CD8-positive, alpha-beta memory T cell (primary cell): ENCODE results near the gene KIF16B. TPM values are rescaled to one million over a fixed set of nuclear protein-coding genes. Genes with fewer than 3 reads are reported as not detected.

Source experiments
- CTCF ChIA-PET: fragments of 350-600 bp; sonication (Branson Sonifier 250); formaldehyde crosslinking; loops from one replicate; lab custom pipeline; 2021; ENCODE audit warnings: antibody characterized with exemption; lab: Charles Lee
- POLR2A ChIA-PET: fragments of 350-600 bp; sonication (Branson Sonifier 250); formaldehyde crosslinking; loops from one replicate; lab custom pipeline; 2021; ENCODE audit warnings: antibody characterized with exemption; lab: Charles Lee
- DNase-seq, 5 donors: peaks; one replicate each; pipeline versions ENCODE4 v3.0.0 to v3.0.0-alpha.2; 2020 to 2022; ENCODE audit warnings: mixed read lengths in 1 of 5
- H3K27ac ChIP-seq: one replicate; pipeline ENCODE4 v1.7.0; 2013; ENCODE audit warnings: low read depth, mild to moderate bottlenecking, low read length, moderate library complexity
- H3K27me3 ChIP-seq: 2 replicates; pipeline ENCODE4 v1.7.0; 2013; ENCODE audit warnings: low read length, mild to moderate bottlenecking; ENCODE audit not compliant: insufficient read depth, poor library complexity, severe bottlenecking
- H3K36me3 ChIP-seq: 2 replicates; pipeline ENCODE4 v1.7.0; 2013; ENCODE audit warnings: mild to moderate bottlenecking, low read length, moderate library complexity; ENCODE audit not compliant: insufficient read depth
- H3K4me1 ChIP-seq: 2 replicates; pipeline ENCODE4 v1.7.0; 2013; ENCODE audit warnings: mild to moderate bottlenecking, low read length, moderate library complexity; ENCODE audit not compliant: insufficient read depth
- H3K4me3 ChIP-seq: 2 replicates; pipeline ENCODE4 v1.7.0; 2013; ENCODE audit warnings: mild to moderate bottlenecking, low read length
- H3K9me3 ChIP-seq: 2 replicates; pipeline ENCODE4 v1.7.0; 2013; ENCODE audit warnings: mild to moderate bottlenecking, low read length
- H3K27ac Mint-ChIP-seq, 8 donors: one replicate each; pipeline ENCODE4 v1.8.0; 2020 to 2021; ENCODE audit warnings: mixed read lengths in 8 of 8, mild to moderate bottlenecking in 6 of 8, inconsistent platforms in 3 of 8, moderate library complexity in 3 of 8
- H3K27me3 Mint-ChIP-seq, 2 donors: one replicate each; pipeline ENCODE4 v1.8.0; 2020 to 2021; ENCODE audit warnings: mixed read lengths in 2 of 2, mild to moderate bottlenecking in 1 of 2, moderate library complexity in 1 of 2
- H3K36me3 Mint-ChIP-seq, 3 donors: one replicate each; pipeline ENCODE4 v1.8.0; 2020 to 2021; ENCODE audit warnings: mixed read lengths in 3 of 3, inconsistent platforms in 1 of 3, mild to moderate bottlenecking in 1 of 3
- H3K4me1 Mint-ChIP-seq, 3 donors: one replicate each; pipeline ENCODE4 v1.8.0; 2020 to 2021; ENCODE audit warnings: mixed read lengths in 3 of 3, inconsistent platforms in 1 of 3, mild to moderate bottlenecking in 1 of 3
- H3K4me3 Mint-ChIP-seq, 7 donors: one replicate each; pipeline ENCODE4 v1.8.0; 2020 to 2021; ENCODE audit warnings: mixed read lengths in 7 of 7, mild to moderate bottlenecking in 6 of 7, moderate library complexity in 4 of 7, inconsistent platforms in 2 of 7
- H3K9me3 Mint-ChIP-seq, 5 donors: one replicate each; pipeline ENCODE4 v1.8.0; 2020 to 2022; ENCODE audit warnings: mixed read lengths in 5 of 5, mild to moderate bottlenecking in 3 of 5, moderate library complexity in 2 of 5, inconsistent platforms in 1 of 5
- polyA plus RNA-seq: library from polyadenylated mRNA; unstranded; fragments of 300-500 nt; fragmentation: Illumina TruSeq; gene quantifications from one replicate; pipeline ENCODE4 v1.2.3, GENCODE V29; 2021
- total RNA-seq, 2 experiments: library from RNA; stranded (reverse); gene quantifications; one replicate each; pipeline ENCODE4 v1.2.3, GENCODE V29; 2021

KIF16B gene
- total and polyA plus RNA-seq, 3 experiments from 2014 or later: 3.2 to 6.0 (median 3.4) TPM

GRCh38 chr20:16258766-16259165 is 314.5 kb downstream of the KIF16B start:
- no peaks in the 10 kb centered on the region for H3K27me3 ChIP-seq
- Mint-ChIP-seq H3K4me1 (no peaks in the 10 kb centered on the region), H3K27ac (no peak overlapping the region), H3K27me3 (peaks cover 0 to 1% of the 10 kb centered on the region in 2 donors), H3K4me3 (no peak overlapping the region), H3K36me3 (peaks cover 0 to 3% (median 0%) of the 10 kb centered on the region in 3 donors), H3K9me3 (peaks cover 0 to 12% (median 3%) of the 10 kb centered on the region in 5 donors)
- H3K4me3 ChIP-seq: no peak overlapping the region
- no peaks in the 10 kb centered on the region for H3K4me1 ChIP-seq
- H3K27ac ChIP-seq: no peak overlapping the region
- CTCF ChIA-PET: no interaction called here
- no peak for DNase-seq
- POLR2A ChIA-PET: no interaction called here
- no peaks in the 10 kb centered on the region for H3K36me3 ChIP-seq
- no peaks in the 10 kb centered on the region for H3K9me3 ChIP-seq

GRCh38 chr20:16257813-16258430 is 315.3 kb downstream of the KIF16B start:
- Mint-ChIP-seq H3K27ac (no peak overlapping the region), H3K9me3 (peaks cover 0 to 9% (median 4%) of the 10 kb centered on the region in 5 donors), H3K4me1 (no peaks in the 10 kb centered on the region), H3K4me3 (no peak overlapping the region), H3K27me3 (peaks cover 0 to 1% of the 10 kb centered on the region in 2 donors), H3K36me3 (peaks cover 0 to 3% (median 0%) of the 10 kb centered on the region in 3 donors)
- no peaks in the 10 kb centered on the region for H3K36me3 ChIP-seq
- H3K9me3 ChIP-seq: no peaks in the 10 kb centered on the region
- H3K4me3 ChIP-seq: no peak overlapping the region
- CTCF ChIA-PET: no interaction called here
- DNase-seq: no peak
- POLR2A ChIA-PET: no interaction called here
- no peaks in the 10 kb centered on the region for H3K4me1 ChIP-seq
- no peak overlapping the region for H3K27ac ChIP-seq
- no peaks in the 10 kb centered on the region for H3K27me3 ChIP-seq

- H3K4me1 ChIP-seq: no peaks in the 10 kb centered on the region
- DNase-seq: no peak
- H3K4me3 Mint-ChIP-seq: no peak overlapping the region
- no peaks in the 10 kb centered on the region for H3K27me3 ChIP-seq
- no peak overlapping the region for H3K4me3 ChIP-seq
- POLR2A ChIA-PET: no interaction called here
- no peaks in the 10 kb centered on the region for H3K9me3 ChIP-seq
- no peaks in the 10 kb centered on the region for H3K4me1 Mint-ChIP-seq
- H3K27ac ChIP-seq: no peak overlapping the region
- peaks cover 0 to 3% (median 0%) of the 10 kb centered on the region in 3 donors for H3K36me3 Mint-ChIP-seq
- H3K27me3 Mint-ChIP-seq: peaks cover 0 to 3% of the 10 kb centered on the region in 2 donors
- H3K9me3 Mint-ChIP-seq: peaks cover 0 to 9% (median 6%) of the 10 kb centered on the region in 5 donors
- no peak overlapping the region for H3K27ac Mint-ChIP-seq
- no peaks in the 10 kb centered on the region for H3K36me3 ChIP-seq
- CTCF ChIA-PET: no interaction called here
Observed at GRCh38 chr20:16257021-16257420, 316.2 kb downstream of the KIF16B start.

- H3K4me1 ChIP-seq: no peaks in the 10 kb centered on the region
- no peak overlapping the region for H3K27ac Mint-ChIP-seq
- POLR2A ChIA-PET: no interaction called here
- no peaks in the 10 kb centered on the region for H3K27me3 ChIP-seq
- no peaks in the 10 kb centered on the region for H3K27me3 Mint-ChIP-seq
- no peak for DNase-seq
- no peak overlapping the region for H3K27ac ChIP-seq
- no peaks in the 10 kb centered on the region for H3K4me1 Mint-ChIP-seq
- no peaks in the 10 kb centered on the region for H3K9me3 ChIP-seq
- no peak overlapping the region for H3K4me3 Mint-ChIP-seq
- peaks cover 0 to 8% (median 4%) of the 10 kb centered on the region in 5 donors for H3K9me3 Mint-ChIP-seq
- H3K36me3 Mint-ChIP-seq: no peaks in the 10 kb centered on the region
- H3K36me3 ChIP-seq: no peaks in the 10 kb centered on the region
- CTCF ChIA-PET: no interaction called here
- no peak overlapping the region for H3K4me3 ChIP-seq
Observed at GRCh38 chr20:16246870-16247269, 326.4 kb downstream of the KIF16B start.

GRCh38 chr20:16246291-16246690 is 327.0 kb downstream of the KIF16B start:
- no peak overlapping the region for H3K27ac ChIP-seq
- CTCF ChIA-PET: no interaction called here
- no peaks in the 10 kb centered on the region for H3K36me3 Mint-ChIP-seq

GRCh38 chr20:16245879-16246278 is 327.4 kb downstream of the KIF16B start:
- POLR2A ChIA-PET: no interaction called here
- CTCF ChIA-PET: no interaction called here

More at GRCh38 chr20:16246291-16246690, 327.0 kb downstream of the KIF16B start:
- Mint-ChIP-seq H3K9me3 (peaks cover 0 to 8% (median 4%) of the 10 kb centered on the region in 5 donors), H3K27me3 (no peaks in the 10 kb centered on the region), H3K4me3 (no peak overlapping the region), H3K4me1 (no peaks in the 10 kb centered on the region), H3K27ac (no peak overlapping the region)
- Histone ChIP-seq H3K36me3 (no peaks in the 10 kb centered on the region), H3K9me3 (no peaks in the 10 kb centered on the region), H3K4me3 (no peak overlapping the region), H3K4me1 (no peaks in the 10 kb centered on the region), H3K27me3 (no peaks in the 10 kb centered on the region)
- no peak for DNase-seq
- POLR2A ChIA-PET: no interaction called here

GRCh38 chr20:16244892-16245291 is 328.4 kb downstream of the KIF16B start:
- Histone ChIP-seq H3K27ac (no peak overlapping the region), H3K9me3 (no peaks in the 10 kb centered on the region), H3K4me1 (no peaks in the 10 kb centered on the region), H3K4me3 (no peak overlapping the region), H3K27me3 (no peaks in the 10 kb centered on the region), H3K36me3 (no peaks in the 10 kb centered on the region)
- H3K36me3 Mint-ChIP-seq: no peaks in the 10 kb centered on the region
- CTCF ChIA-PET: no interaction called here
- no peaks in the 10 kb centered on the region for H3K27me3 Mint-ChIP-seq
- no peak for DNase-seq
- no peak overlapping the region for H3K27ac Mint-ChIP-seq
- H3K4me1 Mint-ChIP-seq: no peaks in the 10 kb centered on the region
- POLR2A ChIA-PET: no interaction called here
- no peak overlapping the region for H3K4me3 Mint-ChIP-seq
- peaks cover 0 to 8% (median 4%) of the 10 kb centered on the region in 5 donors for H3K9me3 Mint-ChIP-seq

More at GRCh38 chr20:16245879-16246278, 327.4 kb downstream of the KIF16B start:
- no peak for DNase-seq
- H3K36me3 Mint-ChIP-seq: no peaks in the 10 kb centered on the region
- Histone ChIP-seq H3K4me1 (no peaks in the 10 kb centered on the region), H3K36me3 (no peaks in the 10 kb centered on the region), H3K9me3 (no peaks in the 10 kb centered on the region), H3K4me3 (no peak overlapping the region), H3K27ac (no peak overlapping the region), H3K27me3 (no peaks in the 10 kb centered on the region)
- H3K4me1 Mint-ChIP-seq: no peaks in the 10 kb centered on the region
- peaks cover 0 to 8% (median 4%) of the 10 kb centered on the region in 5 donors for H3K9me3 Mint-ChIP-seq
- no peak overlapping the region for H3K27ac Mint-ChIP-seq
- no peaks in the 10 kb centered on the region for H3K27me3 Mint-ChIP-seq
- no peak overlapping the region for H3K4me3 Mint-ChIP-seq

GRCh38 chr20:16243470-16243869 is 329.8 kb downstream of the KIF16B start:
- H3K4me1 ChIP-seq: no peaks in the 10 kb centered on the region
- Mint-ChIP-seq H3K36me3 (no peaks in the 10 kb centered on the region), H3K9me3 (peaks cover 3 to 7% (median 5%) of the 10 kb centered on the region in 5 donors), H3K27me3 (no peaks in the 10 kb centered on the region), H3K4me1 (no peaks in the 10 kb centered on the region), H3K4me3 (no peak overlapping the region), H3K27ac (no peak overlapping the region)
- H3K36me3 ChIP-seq: no peaks in the 10 kb centered on the region
- ChIA-PET POLR2A (no interaction called here), CTCF (no interaction called here)
- no peaks in the 10 kb centered on the region for H3K27me3 ChIP-seq
- H3K9me3 ChIP-seq: no peaks in the 10 kb centered on the region
- no peak for DNase-seq
- no peak overlapping the region for H3K27ac ChIP-seq
- no peak overlapping the region for H3K4me3 ChIP-seq
